Endothelial cell (in vitro differentiated cells): ENCODE results near the gene AFG1L. TPM values are rescaled to one million over a fixed set of nuclear protein-coding genes. Genes with fewer than 3 reads are reported as not detected.
A peak's percentile ranks its signal among the peaks of the same experiment; 100 is the strongest.
"Not testable (repeated sequence)": the region's sequence is repeated elsewhere in the genome, so short reads cannot be mapped to it uniquely, and the experiment has no call there.

ENCODE experiments used
- DNase-seq: peaks from one replicate; pipeline ENCODE4 v3.0.0; 2021; ENCODE audit warnings: low spot score
- H3K27ac Mint-ChIP-seq: one replicate; pipeline ENCODE4 v1.8.0; 2021; ENCODE audit warnings: mixed read lengths, inconsistent platforms; ENCODE audit not compliant: unreplicated experiment
- H3K27me3 Mint-ChIP-seq: one replicate; pipeline ENCODE4 v1.8.0; 2021; ENCODE audit warnings: mild to moderate bottlenecking, moderate library complexity, mixed read lengths, inconsistent platforms; ENCODE audit not compliant: unreplicated experiment
- H3K36me3 Mint-ChIP-seq: one replicate; pipeline ENCODE4 v1.8.0; 2021; ENCODE audit warnings: mild to moderate bottlenecking, low read depth, mixed read lengths, inconsistent platforms; ENCODE audit not compliant: unreplicated experiment
- H3K4me1 Mint-ChIP-seq: one replicate; pipeline ENCODE4 v1.8.0; 2021; ENCODE audit warnings: mild to moderate bottlenecking, mixed read lengths, inconsistent platforms; ENCODE audit not compliant: unreplicated experiment
- H3K4me3 Mint-ChIP-seq: one replicate; pipeline ENCODE4 v1.8.0; 2021; ENCODE audit warnings: mild to moderate bottlenecking, mixed read lengths, inconsistent platforms; ENCODE audit not compliant: unreplicated experiment
- H3K9me3 Mint-ChIP-seq: one replicate; pipeline ENCODE4 v1.8.0; 2021; ENCODE audit warnings: mixed read lengths, inconsistent platforms; ENCODE audit not compliant: unreplicated experiment
- total RNA-seq: library from RNA; stranded (reverse); fragmentation: NEBNext Ultra II Directional; extraction: Animal tissue kit (Norgen Biotek cat#: 25700); gene quantifications from one replicate; pipeline ENCODE4 v1.2.1, GENCODE V29; 2021; ENCODE audit not compliant: unreplicated experiment
- TF ChIP-seq, protein P1 (sequence below): fragments of 200-600 bp; sonication (generic); IDR thresholded peaks from one replicate; pipeline ENCODE4 v1.5.0; 2021; ENCODE audit warnings: antibody characterized with exemption; ENCODE audit not compliant: unreplicated experiment

AFG1L gene
- total RNA-seq, 1 donor from 2014 or later = 5.7 TPM

- Mint-ChIP-seq H3K36me3 (no peaks in the 10 kb centered on the region), H3K27me3 (no peaks in the 10 kb centered on the region), H3K4me3 (no peak overlapping the region), H3K9me3 (no peaks in the 10 kb centered on the region), H3K4me1 (no peaks in the 10 kb centered on the region), H3K27ac (no peak overlapping the region)
- TF ChIP-seq, protein P1, sequence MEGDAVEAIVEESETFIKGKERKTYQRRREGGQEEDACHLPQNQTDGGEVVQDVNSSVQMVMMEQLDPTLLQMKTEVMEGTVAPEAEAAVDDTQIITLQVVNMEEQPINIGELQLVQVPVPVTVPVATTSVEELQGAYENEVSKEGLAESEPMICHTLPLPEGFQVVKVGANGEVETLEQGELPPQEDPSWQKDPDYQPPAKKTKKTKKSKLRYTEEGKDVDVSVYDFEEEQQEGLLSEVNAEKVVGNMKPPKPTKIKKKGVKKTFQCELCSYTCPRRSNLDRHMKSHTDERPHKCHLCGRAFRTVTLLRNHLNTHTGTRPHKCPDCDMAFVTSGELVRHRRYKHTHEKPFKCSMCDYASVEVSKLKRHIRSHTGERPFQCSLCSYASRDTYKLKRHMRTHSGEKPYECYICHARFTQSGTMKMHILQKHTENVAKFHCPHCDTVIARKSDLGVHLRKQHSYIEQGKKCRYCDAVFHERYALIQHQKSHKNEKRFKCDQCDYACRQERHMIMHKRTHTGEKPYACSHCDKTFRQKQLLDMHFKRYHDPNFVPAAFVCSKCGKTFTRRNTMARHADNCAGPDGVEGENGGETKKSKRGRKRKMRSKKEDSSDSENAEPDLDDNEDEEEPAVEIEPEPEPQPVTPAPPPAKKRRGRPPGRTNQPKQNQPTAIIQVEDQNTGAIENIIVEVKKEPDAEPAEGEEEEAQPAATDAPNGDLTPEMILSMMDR = no peak
- no peak for DNase-seq
Observed at GRCh38 chr6:108524528-108525248, 229.8 kb downstream of the AFG1L start.

- no peaks in the 10 kb centered on the region for H3K4me1 Mint-ChIP-seq
- no peak overlapping the region for H3K4me3 Mint-ChIP-seq
- no peak for DNase-seq
- no peaks in the 10 kb centered on the region for H3K27me3 Mint-ChIP-seq
- H3K36me3 Mint-ChIP-seq = no peaks in the 10 kb centered on the region
- TF ChIP-seq, protein P1 = peak; percentile 73
- no peaks in the 10 kb centered on the region for H3K9me3 Mint-ChIP-seq
- H3K27ac Mint-ChIP-seq = no peak overlapping the region
Observed at GRCh38 chr6:108526739-108527174, 231.9 kb downstream of the AFG1L start.

DNA sequence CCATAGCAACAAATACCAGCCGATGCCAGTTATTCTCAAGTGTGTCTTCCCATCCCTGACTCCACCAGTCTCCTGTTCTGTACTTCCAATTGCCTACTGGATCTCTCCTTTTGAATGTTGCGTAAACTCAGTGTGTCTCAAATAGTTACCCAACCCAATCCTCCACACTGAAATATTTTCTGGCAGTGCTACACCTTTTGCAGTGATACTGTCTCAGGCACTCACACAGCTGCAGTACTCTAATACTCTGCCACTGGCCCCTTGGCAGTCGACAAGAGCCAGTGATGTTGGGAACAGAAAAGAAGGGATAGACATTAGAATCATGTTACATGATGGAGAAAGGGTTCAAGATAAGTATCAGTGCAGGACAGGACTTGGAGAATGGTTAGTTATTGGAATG lies 234.0 kb downstream of the AFG1L start:
- TF ChIP-seq, protein P1 = no peak
- H3K36me3 Mint-ChIP-seq = no peaks in the 10 kb centered on the region
- H3K4me3 Mint-ChIP-seq = no peak overlapping the region
- no peak overlapping the region for H3K27ac Mint-ChIP-seq
- no peaks in the 10 kb centered on the region for H3K9me3 Mint-ChIP-seq
- peaks cover 1% of the 10 kb centered on the region for H3K27me3 Mint-ChIP-seq
- no peak for DNase-seq
- no peaks in the 10 kb centered on the region for H3K4me1 Mint-ChIP-seq

DNA sequence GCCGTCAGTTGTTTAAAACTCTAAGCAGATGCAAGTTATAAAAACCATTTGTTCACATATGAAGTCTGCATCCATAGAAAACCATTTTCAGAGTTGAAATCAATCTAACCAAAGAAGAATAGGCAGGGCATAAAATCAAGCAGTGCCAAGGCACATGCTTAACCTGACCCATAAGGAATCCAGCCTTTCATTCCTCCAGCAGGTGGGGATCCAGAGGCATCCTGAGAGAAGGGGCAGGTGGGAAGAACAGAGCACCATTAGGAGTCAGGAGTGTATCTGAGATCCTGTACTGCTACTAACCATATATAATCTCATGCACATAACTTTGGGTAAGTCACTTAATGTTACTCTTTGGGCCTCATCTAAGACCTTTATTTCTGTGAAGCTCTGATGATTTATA lies 236.5 kb downstream of the AFG1L start:
- peaks cover 4% of the 10 kb centered on the region for H3K27me3 Mint-ChIP-seq
- H3K36me3 Mint-ChIP-seq = no peaks in the 10 kb centered on the region
- TF ChIP-seq, protein P1 = no peak
- no peak overlapping the region for H3K27ac Mint-ChIP-seq
- no peak for DNase-seq
- no peaks in the 10 kb centered on the region for H3K9me3 Mint-ChIP-seq
- H3K4me3 Mint-ChIP-seq = no peak overlapping the region
- no peaks in the 10 kb centered on the region for H3K4me1 Mint-ChIP-seq

- H3K27me3 Mint-ChIP-seq = peaks cover 4% of the 10 kb centered on the region
- H3K4me3 Mint-ChIP-seq = no peak overlapping the region
- no peaks in the 10 kb centered on the region for H3K36me3 Mint-ChIP-seq
- H3K9me3 Mint-ChIP-seq = no peaks in the 10 kb centered on the region
- no peak overlapping the region for H3K27ac Mint-ChIP-seq
- no peaks in the 10 kb centered on the region for H3K4me1 Mint-ChIP-seq
- DNase-seq = no peak
- TF ChIP-seq, protein P1 = no peak
Observed at GRCh38 chr6:108535114-108535742, 240.4 kb downstream of the AFG1L start.

DNA sequence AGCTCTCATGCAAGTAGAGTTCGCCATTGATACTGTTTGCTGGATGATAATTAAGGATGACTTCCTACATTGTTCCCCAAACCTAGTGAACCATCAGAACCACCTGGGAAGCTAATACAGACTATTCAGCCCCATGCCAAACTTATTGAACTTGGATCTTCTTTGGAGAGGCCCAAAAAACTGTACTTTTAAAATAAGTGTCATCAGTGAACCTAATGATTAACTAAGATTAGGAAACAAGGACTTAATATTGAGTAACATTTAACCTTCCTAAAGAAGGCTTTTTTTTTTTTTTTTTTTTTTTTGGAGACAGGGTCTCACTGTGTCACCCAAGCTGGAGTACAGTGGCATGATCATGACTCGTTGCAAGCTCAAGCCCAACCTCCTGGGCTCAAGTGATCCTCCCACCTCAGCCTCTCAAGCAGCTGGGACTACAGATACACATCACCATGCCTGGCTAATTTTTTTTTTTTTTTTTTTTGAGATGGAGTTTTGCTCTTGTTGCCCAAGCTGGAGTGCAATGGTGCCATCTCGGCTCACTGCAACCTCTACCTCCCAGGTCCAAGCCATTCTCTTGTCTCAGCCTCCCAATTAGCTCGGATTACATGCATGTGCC lies 241.2 kb downstream of the AFG1L start:
- not testable (repeated sequence) for H3K27me3 Mint-ChIP-seq, H3K4me3 Mint-ChIP-seq, DNase-seq, H3K27ac Mint-ChIP-seq, H3K36me3 Mint-ChIP-seq, H3K4me1 Mint-ChIP-seq, H3K9me3 Mint-ChIP-seq
